OCI-LY7 (cell line): ENCODE data around the gene KRTAP15-1.

Experiments used
- CTCF ChIP-seq: fragments of 200-600 bp; sonication (generic); conservative IDR thresholded peaks from 2 replicates; pipeline ENCODE4 v1.5.1; 2014; ENCODE audit warnings: mild to moderate bottlenecking, antibody characterized with exemption, low read length, moderate library complexity, mixed read lengths
- EZH2phosphoT487 ChIP-seq: fragments of 200-600 bp; sonication (generic); IDR thresholded peaks from 2 replicates; pipeline ENCODE4 v1.6.1; 2018; ENCODE audit warnings: low read depth, borderline replicate concordance, mild to moderate bottlenecking, mixed run types, antibody characterized with exemption, low read length, moderate library complexity, mixed read lengths

- peak; percentile 76 for TF ChIP-seq CTCF
- no peak for TF ChIP-seq EZH2phosphoT487
Observed at GRCh38 chr21:30434033-30434631, 5.9 kb upstream of the KRTAP15-1 start.
